Stomach (tissue), 9 donors: ENCODE measurements around the gene KDM3B. TPM values are rescaled to one million over a fixed set of nuclear protein-coding genes. Genes with fewer than 3 reads are reported as not detected.

Experiments
- DNase-seq, 2 donors: peaks; one replicate each; pipeline versions ENCODE4 v3.0.0 to v3.0.0-alpha.2; 2013 to 2019
- H3K27ac ChIP-seq, 5 donors: fragments of 200-600 bp in 4 of 5; sonication (generic) in 4 of 5; one replicate each; pipeline ENCODE4 v1.5.1; 2013 to 2019; ENCODE audit warnings: mild to moderate bottlenecking in 1 of 5, moderate library complexity in 1 of 5
- H3K27me3 ChIP-seq, 3 donors: fragments of 200-600 bp; sonication (generic); one replicate each; pipeline ENCODE4 v1.5.1; 2017 to 2019; ENCODE audit warnings: mixed run types in 1 of 3
- H3K36me3 ChIP-seq, 4 donors: fragments of 200-600 bp; sonication (generic); 1 replicate in 3 of 4; 2 replicates in 1 of 4; pipeline ENCODE4 v1.5.1; 2016 to 2019
- H3K4me1 ChIP-seq, 4 donors: fragments of 200-600 bp; sonication (generic); one replicate each; pipeline ENCODE4 v1.5.1; 2016 to 2019
- H3K4me3 ChIP-seq, 4 donors: fragments of 200-600 bp; sonication (generic) in 3 of 4; one replicate each; pipeline ENCODE4 v1.5.1; 2016 to 2019; ENCODE audit warnings: mild to moderate bottlenecking in 1 of 4
- H3K9me3 ChIP-seq, 4 donors: fragments of 200-600 bp; sonication (generic); one replicate each; pipeline ENCODE4 v1.5.1; 2016 to 2019
- CTCF ChIP-seq, 7 experiments: fragments of 450-650 bp in 4 of 7; fragments of 200-600 bp in 3 of 7; sonication (generic) in 3 of 7; IDR thresholded peaks; one replicate each; pipeline ENCODE4 v1.5.1; 2016 to 2019; ENCODE audit warnings: antibody characterized with exemption in 7 of 7, control low read depth in 2 of 7, mild to moderate bottlenecking in 1 of 7
- EP300 ChIP-seq: sonication (generic); formaldehyde crosslinking; IDR thresholded peaks from one replicate; pipeline ENCODE4 v1.6.1; 2017; ENCODE audit warnings: antibody characterized with exemption
- POLR2A ChIP-seq, 4 donors: fragments of 450-650 bp; IDR thresholded peaks; one replicate each; pipeline ENCODE4 v1.6.1; 2016; ENCODE audit warnings: antibody characterized with exemption in 4 of 4, control low read depth in 2 of 4, mild to moderate bottlenecking in 1 of 4, moderate library complexity in 1 of 4
- POLR2AphosphoS5 ChIP-seq, 3 donors: sonication (generic); formaldehyde crosslinking; IDR thresholded peaks; one replicate each; pipeline ENCODE4 v1.6.1; 2016; ENCODE audit warnings: antibody characterized with exemption in 3 of 3
- WGBS, 5 donors: extraction: QIAGEN DNeasy Blood & Tissue Kit in 3 of 5; methylation state at CpG; one replicate each; pipeline versions ENCODE4 v1.1.5 to v1.1.7; 2013 to 2018; 5-methylcytosine and 5-hydroxymethylcytosine counted together
- intact Hi-C: fragments of 100-400 bp; cut with DNase I; formaldehyde crosslinking; loops from one replicate; pipeline ENCODE4 v1.15.1; 2023; ENCODE audit warnings: low total_unique reads
- polyA plus RNA-seq, 3 donors: library from polyadenylated mRNA; stranded (reverse); fragments of 200-250 nt; gene quantifications; one replicate each; pipeline ENCODE4 v1.2.3, GENCODE V29; 2013
- total RNA-seq, 5 donors: library from RNA; depleted of rRNA; stranded (reverse); fragments of >200 nt; gene quantifications; one replicate each; pipeline versions ENCODE4 v1.1.0 to v1.2.3, GENCODE V29; 2014 to 2016
- donor health status: healthy with polysubstance abuse.
- donor health status: Bipolar disorder and iron deficiency.
- donor health status: healthy.

Gene KDM3B
- total and polyA plus RNA-seq, 8 donors = 12.6 to 107 (median 51.0) TPM

- intact Hi-C loops = no loop called here
- 58 to 87% (median 74%) methylated on average over 2 of the region's 2 CpGs for WGBS, 5 donors
- H3K4me3 ChIP-seq = no peak overlapping the region
- no peak for TF ChIP-seq CTCF (IDR thresholded peaks at IDR 0.05)
- TF ChIP-seq POLR2A (IDR thresholded peaks at IDR 0.05) = no peak
- TF ChIP-seq POLR2AphosphoS5 (IDR thresholded peaks at IDR 0.05) = no peak
- TF ChIP-seq EP300 = no peak
- H3K9me3 ChIP-seq = no peaks in the 10 kb centered on the region
- H3K4me1 ChIP-seq = peaks cover 19 to 63% (median 37%) of the 10 kb centered on the region in 4 donors
- peaks cover 4 to 25% (median 23%) of the 10 kb centered on the region in 4 donors for H3K36me3 ChIP-seq
- no peaks in the 10 kb centered on the region for H3K27me3 ChIP-seq
- peak overlapping the region in 2 of 5 donors; percentile 69 to 76 for H3K27ac ChIP-seq
- DNase-seq = no peak
Measured at GRCh38 chr5:138369706-138370105, 17.2 kb downstream of the KDM3B start.

GRCh38 chr5:138370537-138370936, 18.1 kb downstream of the KDM3B start:
- no peak for TF ChIP-seq EP300
- TF ChIP-seq POLR2A (IDR thresholded peaks at IDR 0.05) = no peak
- TF ChIP-seq POLR2AphosphoS5 (IDR thresholded peaks at IDR 0.05) = no peak
- TF ChIP-seq CTCF (IDR thresholded peaks at IDR 0.05) = no peak
- Histone ChIP-seq H3K4me3 (no peak overlapping the region), H3K9me3 (no peaks in the 10 kb centered on the region), H3K4me1 (peaks cover 19 to 60% (median 37%) of the 10 kb centered on the region in 4 donors), H3K27ac (no peak overlapping the region), H3K36me3 (peaks cover 12 to 33% (median 31%) of the 10 kb centered on the region in 4 donors), H3K27me3 (no peaks in the 10 kb centered on the region)
- no peak for DNase-seq
- 82 to 92% (median 89%) methylated on average over 3 of the region's 3 CpGs for WGBS, 5 donors
- intact Hi-C loops = no loop called here

DNA sequence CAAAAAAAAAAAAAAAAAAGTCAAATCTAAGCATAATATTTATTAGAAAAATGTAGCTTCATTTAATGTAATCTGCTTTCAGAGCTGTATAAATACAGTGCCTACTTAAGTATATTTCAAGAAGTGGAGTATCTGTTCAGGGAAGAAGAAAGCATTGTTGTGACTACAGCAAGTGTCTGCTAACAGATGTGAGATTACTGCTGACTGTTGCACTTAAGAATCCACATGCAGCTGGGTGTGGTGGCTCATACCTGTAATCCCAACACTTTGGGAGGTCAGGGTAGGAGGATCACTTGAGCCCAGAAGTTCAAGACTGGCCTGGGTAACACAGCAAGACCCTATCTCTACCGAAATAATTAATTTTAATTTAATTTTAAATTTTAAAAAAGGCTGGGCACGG, 19.0 kb downstream of the KDM3B start:
- DNase-seq = no peak
- H3K4me3 ChIP-seq = no peak overlapping the region
- peaks cover 21 to 42% (median 40%) of the 10 kb centered on the region in 4 donors for H3K36me3 ChIP-seq
- TF ChIP-seq EP300 (no peak), POLR2AphosphoS5 (IDR thresholded peaks at IDR 0.05) (no peak), CTCF (IDR thresholded peaks at IDR 0.05) (no peak)
- WGBS, 5 donors = 94 to 98% (median 95%) methylated on average over 2 of the region's 2 CpGs
- H3K27me3 ChIP-seq = no peaks in the 10 kb centered on the region
- no peak overlapping the region for H3K27ac ChIP-seq
- intact Hi-C loops = no loop called here
- no peaks in the 10 kb centered on the region for H3K9me3 ChIP-seq
- H3K4me1 ChIP-seq = peaks cover 19 to 55% (median 35%) of the 10 kb centered on the region in 4 donors

GRCh38 chr5:138372225-138372624, 19.7 kb downstream of the KDM3B start:
- WGBS, 5 donors = 77 to 88% (median 78%) methylated on average over 1 of the region's 1 CpG
- no peaks in the 10 kb centered on the region for H3K27me3 ChIP-seq
- TF ChIP-seq POLR2AphosphoS5 (IDR thresholded peaks at IDR 0.05) (no peak), EP300 (no peak), POLR2A (IDR thresholded peaks at IDR 0.05) (no peak), CTCF (IDR thresholded peaks at IDR 0.05) (no peak)
- DNase-seq = no peak
- H3K36me3 ChIP-seq = peaks cover 24 to 50% (median 48%) of the 10 kb centered on the region in 4 donors
- no peak overlapping the region for H3K27ac ChIP-seq
- no peaks in the 10 kb centered on the region for H3K9me3 ChIP-seq
- H3K4me3 ChIP-seq = no peak overlapping the region
- H3K4me1 ChIP-seq = peaks cover 12 to 47% (median 28%) of the 10 kb centered on the region in 4 donors
- intact Hi-C loops = no loop called here
